Panc1 (cell line): Measurements from ENCODE around the gene ADAM10. TPM values are rescaled to one million over a fixed set of nuclear protein-coding genes. Genes with fewer than 3 reads are reported as not detected.
"Not testable (repeated sequence)": the region's sequence is repeated elsewhere in the genome, so short reads cannot be mapped to it uniquely, and the experiment has no call there.

ENCODE experiments used
- ATAC-seq: fragments of 200-7000 bp; cut with Tn5 transposase; 2 replicates; pipeline ENCODE4 v1.9.1; 2020; ENCODE audit warnings: mild to moderate bottlenecking, moderate library complexity
- BruUV-seq: library from RNA; stranded (reverse); fragments of 400-500 nt; replicated peaks from 2 replicates; lab custom pipeline; 2021; lab: Mats Ljungman, UMichigan
- CTCF ChIA-PET: fragments of 300-600 bp; sonication (Branson Sonifier 250); formaldehyde crosslinking; loops from one replicate; lab custom pipeline; 2022; ENCODE audit warnings: antibody characterized with exemption; lab: Charles Lee
- POLR2A ChIA-PET: fragments of 300-600 bp; sonication (Branson Sonifier 250); formaldehyde crosslinking; loops from one replicate; lab custom pipeline; 2022; ENCODE audit warnings: antibody characterized with exemption; lab: Charles Lee
- DNase-seq: peaks from one replicate; pipeline ENCODE4 v3.0.0-alpha.2; 2010; ENCODE audit warnings: low read depth, low spot score
- H3K27ac ChIP-seq: 2 replicates; pipeline ENCODE4 v1.5.1; 2011; ENCODE audit warnings: mild to moderate bottlenecking, low read length, inconsistent platforms
- H3K27me3 ChIP-seq: fragments of 200-500 bp; sonication (Bioruptor generic); 2 replicates; pipeline ENCODE4 v1.6.0; 2014; ENCODE audit warnings: low read length, inconsistent platforms; ENCODE audit not compliant: control insufficient read depth, insufficient read depth
- H3K36me3 ChIP-seq: fragments of 200-500 bp; sonication (Bioruptor generic); 2 replicates; pipeline ENCODE4 v1.5.1; 2014; ENCODE audit warnings: inconsistent platforms, mild to moderate bottlenecking, low read length, moderate library complexity; ENCODE audit not compliant: control insufficient read depth, insufficient read depth
- H3K4me1 ChIP-seq: 2 replicates; pipeline ENCODE4 v1.5.1; 2011; ENCODE audit warnings: inconsistent platforms, mild to moderate bottlenecking, low read length, moderate library complexity; ENCODE audit not compliant: control insufficient read depth, insufficient read depth
- H3K4me3 ChIP-seq, 2 experiments: 2 replicates each; pipeline ENCODE4 v1.5.1; 2011 to 2012; ENCODE audit warnings: low read depth in 2 of 2, low read length in 2 of 2, mild to moderate bottlenecking in 2 of 2, inconsistent platforms in 1 of 2, moderate library complexity in 1 of 2
- H3K9me3 ChIP-seq: fragments of 200-500 bp; sonication (Bioruptor generic); 2 replicates; pipeline ENCODE4 v1.5.1; 2014; ENCODE audit warnings: low read depth, mild to moderate bottlenecking, inconsistent platforms, low read length, moderate library complexity; ENCODE audit not compliant: control insufficient read depth, insufficient read depth
- CTCF ChIP-seq: fragments of 450-650 bp; IDR thresholded peaks from 2 replicates; pipeline ENCODE4 v1.5.1; 2017; ENCODE audit warnings: mild to moderate bottlenecking
- POLR2AphosphoS5 ChIP-seq: IDR thresholded peaks from 2 replicates; pipeline ENCODE4 v1.6.1; 2012; ENCODE audit warnings: mild to moderate bottlenecking, low read depth, low read length, moderate library complexity
- REST ChIP-seq, 2 experiments: IDR thresholded peaks; 2 replicates each; pipeline ENCODE4 v1.6.1; 2011 to 2012; ENCODE audit warnings: low read depth in 2 of 2, control low read depth in 1 of 2, low read length in 1 of 2, mild to moderate bottlenecking in 1 of 2, moderate library complexity in 1 of 2; ENCODE audit not compliant: insufficient read depth in 1 of 2
- SIN3A ChIP-seq: IDR thresholded peaks from 2 replicates; pipeline ENCODE4 v1.6.1; 2012; ENCODE audit warnings: low read depth, mild to moderate bottlenecking, low read length, moderate library complexity, borderline replicate concordance; ENCODE audit not compliant: insufficient read depth
- TCF7L2 ChIP-seq: IDR thresholded peaks from 2 replicates; pipeline ENCODE4 v1.6.1; 2011; ENCODE audit warnings: mild to moderate bottlenecking, low read depth, low read length, inconsistent platforms
- in situ Hi-C: cut with HindIII; loops from 2 replicates; pipeline ENCODE4 v1.10.0; 2016; ENCODE audit warnings: low sequenced_read_pairs, low pct_unique_long_range_greater_than_20kb
- intact Hi-C: fragments of 100-400 bp; cut with micrococcal nuclease; formaldehyde crosslinking; loops from one replicate; pipeline ENCODE4 v1.10.0; 2022; ENCODE audit not compliant: unreplicated experiment
- total RNA-seq: library from RNA; stranded (reverse); gene quantifications from one replicate; pipeline ENCODE4 v1.2.1, GENCODE V29; 2021; ENCODE audit not compliant: unreplicated experiment

The ADAM10 gene
- total RNA-seq, 1 experiment from 2014 or later = 176 TPM

GRCh38 chr15:58626378-58626777 lies 123.1 kb downstream of the ADAM10 start:
- ATAC-seq (no peak), DNase-seq (no peak)
- intact Hi-C loops (no loop called here), in situ Hi-C loops (no loop called here)
- no TSS peak for BruUV-seq
- POLR2A ChIA-PET = no interaction called here
- Histone ChIP-seq H3K4me3 (no peak overlapping the region), H3K36me3 (peaks cover 3% of the 10 kb centered on the region; the same call in 1 of the 2 replicates), H3K9me3 (no peaks in the 10 kb centered on the region), H3K27me3 (no peaks in the 10 kb centered on the region), H3K4me1 (no peaks in the 10 kb centered on the region; the same call in 1 of the 2 replicates), H3K27ac (no peak overlapping the region)
- CTCF ChIA-PET = no interaction called here
- TF ChIP-seq POLR2AphosphoS5 (no peak), SIN3A (no peak), REST (IDR thresholded peaks at IDR 0.05; ENCODE audit: insufficient read depth in 1 of 2, low read depth in 2 of 2, low read length in 1 of 2) (no peak)

GRCh38 chr15:58622877-58623276 lies 126.6 kb downstream of the ADAM10 start:
- in situ Hi-C loops = no loop called here
- POLR2A ChIA-PET = interaction anchor here (0.6 kb wide), 1 partner anchor 24 kb away, joined by 3 read pairs; no protein-coding TSS in a partner anchor
- CTCF ChIA-PET = no interaction called here

GRCh38 chr15:58620268-58620667 lies 129.2 kb downstream of the ADAM10 start:
- DNase-seq, H3K27me3 ChIP-seq, H3K4me1 ChIP-seq, H3K36me3 ChIP-seq, H3K4me3 ChIP-seq, POLR2A ChIA-PET, CTCF ChIA-PET, in situ Hi-C loops, H3K9me3 ChIP-seq, intact Hi-C loops, BruUV-seq, H3K27ac ChIP-seq, ATAC-seq: not testable (repeated sequence)

More at GRCh38 chr15:58622877-58623276, 126.6 kb downstream of the ADAM10 start:
- Histone ChIP-seq H3K4me3 (no peak overlapping the region), H3K9me3 (no peaks in the 10 kb centered on the region), H3K36me3 (no peaks in the 10 kb centered on the region; the same call in 1 of the 2 replicates), H3K27ac (no peak overlapping the region), H3K27me3 (no peaks in the 10 kb centered on the region), H3K4me1 (no peaks in the 10 kb centered on the region)
- no peak for ATAC-seq
- TF ChIP-seq REST (IDR thresholded peaks at IDR 0.05; ENCODE audit: insufficient read depth in 1 of 2, low read depth in 2 of 2, low read length in 1 of 2) (no peak), POLR2AphosphoS5 (no peak), CTCF (no peak), SIN3A (no peak), TCF7L2 (no peak)
- DNase-seq = no peak
- no TSS peak for BruUV-seq
- intact Hi-C loops = no loop called here
